ENCODE measurements around the gene TMC6.

DNA sequence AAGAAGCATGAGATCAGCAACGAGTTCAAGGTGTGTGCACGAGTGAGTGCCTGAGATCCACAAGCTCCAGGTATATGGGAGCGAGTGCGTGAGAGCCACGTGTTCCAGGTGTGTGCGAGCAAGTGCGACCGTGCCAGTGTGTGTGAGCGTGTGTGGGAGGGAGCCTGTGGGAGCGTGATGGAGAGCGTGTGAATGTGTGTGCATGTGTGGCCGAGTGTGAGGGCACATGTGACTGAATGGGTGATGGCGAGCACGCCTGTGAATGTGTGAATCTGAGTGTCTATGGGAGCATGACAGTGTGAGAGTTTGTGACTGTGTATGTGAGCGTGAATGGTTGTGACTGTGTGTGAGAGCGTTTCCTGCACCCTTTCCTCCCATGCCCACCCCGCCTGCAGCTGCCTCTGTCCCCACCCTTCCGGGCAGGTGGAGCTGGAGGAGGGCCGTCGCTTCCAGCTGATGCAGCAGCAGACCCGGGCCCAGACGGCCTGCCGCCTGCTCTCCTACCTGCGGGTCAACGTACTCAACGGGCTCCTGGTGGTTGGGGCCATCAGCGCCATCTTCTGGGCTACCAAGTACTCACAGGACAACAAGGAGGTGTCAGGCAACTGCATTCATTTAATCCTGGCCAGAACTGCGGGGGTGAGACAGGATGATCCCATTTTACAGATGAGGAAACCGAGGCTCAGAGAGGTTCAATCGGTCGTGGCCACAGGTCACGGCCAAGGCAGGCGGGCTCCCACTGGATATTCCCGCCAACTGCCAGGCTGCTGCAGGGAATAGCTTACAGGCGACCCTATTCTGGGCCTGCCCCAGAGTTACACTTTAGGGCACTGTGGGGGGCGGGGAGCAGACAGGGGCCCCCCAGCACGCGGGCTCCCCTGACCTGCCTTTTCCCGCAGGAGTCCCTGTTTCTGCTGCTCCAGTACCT is 5.7 kb upstream of the TMC6 start:
- TF ChIP-seq, protein P1, sequence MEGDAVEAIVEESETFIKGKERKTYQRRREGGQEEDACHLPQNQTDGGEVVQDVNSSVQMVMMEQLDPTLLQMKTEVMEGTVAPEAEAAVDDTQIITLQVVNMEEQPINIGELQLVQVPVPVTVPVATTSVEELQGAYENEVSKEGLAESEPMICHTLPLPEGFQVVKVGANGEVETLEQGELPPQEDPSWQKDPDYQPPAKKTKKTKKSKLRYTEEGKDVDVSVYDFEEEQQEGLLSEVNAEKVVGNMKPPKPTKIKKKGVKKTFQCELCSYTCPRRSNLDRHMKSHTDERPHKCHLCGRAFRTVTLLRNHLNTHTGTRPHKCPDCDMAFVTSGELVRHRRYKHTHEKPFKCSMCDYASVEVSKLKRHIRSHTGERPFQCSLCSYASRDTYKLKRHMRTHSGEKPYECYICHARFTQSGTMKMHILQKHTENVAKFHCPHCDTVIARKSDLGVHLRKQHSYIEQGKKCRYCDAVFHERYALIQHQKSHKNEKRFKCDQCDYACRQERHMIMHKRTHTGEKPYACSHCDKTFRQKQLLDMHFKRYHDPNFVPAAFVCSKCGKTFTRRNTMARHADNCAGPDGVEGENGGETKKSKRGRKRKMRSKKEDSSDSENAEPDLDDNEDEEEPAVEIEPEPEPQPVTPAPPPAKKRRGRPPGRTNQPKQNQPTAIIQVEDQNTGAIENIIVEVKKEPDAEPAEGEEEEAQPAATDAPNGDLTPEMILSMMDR (IDR thresholded peaks at IDR 0.05; ENCODE audit: borderline replicate concordance, extremely low read depth, low read length, poor library complexity, severe bottlenecking) = peak; percentile 69
- TF ChIP-seq EZH2 (IDR thresholded peaks at IDR 0.05; ENCODE audit: borderline replicate concordance, low read depth, low read length, severe bottlenecking) = no peak

Measured in DND-41 (cell line).